GM12878 (cell line): ENCODE measurements around the gene COL2A1. TPM values are rescaled to one million over a fixed set of nuclear protein-coding genes. Genes with fewer than 3 reads are reported as not detected.

Experiments
- ATAC-seq: fragments of 200-7000 bp; cut with Tn5 transposase; 3 replicates; pipeline ENCODE4 v1.9.1; 2020; ENCODE audit warnings: mild to moderate bottlenecking, moderate library complexity
- BruUV-seq: library from RNA; stranded (reverse); fragments of 400-500 nt; replicated peaks from 2 replicates; lab custom pipeline; 2021; lab: Mats Ljungman, UMichigan
- CTCF ChIA-PET: fragments of 300-600 bp; sonication (Branson Sonifier 250); formaldehyde crosslinking; extraction: SDS; loops from one replicate; lab custom pipeline; 2021; ENCODE audit warnings: inconsistent platforms; lab: Yijun Ruan, JAX
- POLR2A ChIA-PET: fragments of 350-600 bp; formaldehyde crosslinking; extraction: SDS; loops from one replicate; lab custom pipeline; 2021; ENCODE audit warnings: inconsistent platforms; lab: Charles Lee
- RAD21 ChIA-PET: fragments of 300-600 bp; sonication (Branson Sonifier 250); formaldehyde crosslinking; loops from one replicate; lab custom pipeline; 2023; ENCODE audit warnings: antibody characterized with exemption; ENCODE audit not compliant: unreplicated experiment; lab: Charles Lee
- SMC1A ChIA-PET: fragments of 300-600 bp; sonication (Branson Sonifier 250); formaldehyde crosslinking; loops from one replicate; lab custom pipeline; 2023; ENCODE audit not compliant: unreplicated experiment, uncharacterized antibody; lab: Charles Lee
- DNase-seq: peaks from one replicate; pipeline ENCODE4 v3.0.0-alpha.2; 2011; ENCODE audit warnings: low read depth, low spot score
- FAIRE-seq: peaks from 3 replicates; lab custom pipeline; 2011; peaks lifted over from hg19 to GRCh38; lab: Jason Lieb, UNC
- H2AFZ ChIP-seq: 2 replicates; pipeline ENCODE4 v1.6.0; 2011; ENCODE audit warnings: low read depth, low read length, control low read depth; ENCODE audit not compliant: control insufficient read depth
- H3K27ac ChIP-seq: 2 replicates; pipeline ENCODE4 v1.5.1; 2011; ENCODE audit warnings: control low read depth; ENCODE audit not compliant: control insufficient read depth, insufficient read depth
- H3K27me3 ChIP-seq, 2 experiments: replicated peaks in 1 of 2; 2 replicates each; pipeline versions ENCODE4 v1.6.0 to v1.6.1; 2011; ENCODE audit warnings: low read length in 1 of 2; ENCODE audit not compliant: control insufficient read depth in 2 of 2, insufficient read depth in 2 of 2
- H3K36me3 ChIP-seq, 2 experiments: 2 replicates each; pipeline ENCODE4 v1.5.1; 2011; ENCODE audit warnings: low read length in 1 of 2; ENCODE audit not compliant: control insufficient read depth in 2 of 2, insufficient read depth in 2 of 2
- H3K4me1 ChIP-seq: 2 replicates; pipeline ENCODE4 v1.6.1; 2011; ENCODE audit warnings: mild to moderate bottlenecking, low read length, moderate library complexity, mixed read lengths; ENCODE audit not compliant: control insufficient read depth, insufficient read depth
- H3K4me2 ChIP-seq: 2 replicates; pipeline ENCODE4 v1.6.0; 2011; ENCODE audit warnings: control low read depth; ENCODE audit not compliant: control insufficient read depth, insufficient read depth
- H3K4me3 ChIP-seq: fragments of 200-600 bp; sonication (generic); 2 replicates; pipeline ENCODE4 v1.5.1; 2016
- H3K79me2 ChIP-seq: 2 replicates; pipeline ENCODE4 v1.6.0; 2011; ENCODE audit warnings: low read length; ENCODE audit not compliant: control insufficient read depth, insufficient read depth
- H3K9ac ChIP-seq: 2 replicates; pipeline ENCODE4 v1.8.0; 2011; ENCODE audit warnings: low read length, control low read depth, mixed read lengths; ENCODE audit not compliant: control insufficient read depth, insufficient read depth
- H3K9me3 ChIP-seq: replicated peaks from 3 replicates; pipeline ENCODE4 v1.5.1; 2011; ENCODE audit warnings: mild to moderate bottlenecking, low read length; ENCODE audit not compliant: control insufficient read depth, insufficient read depth
- H4K20me1 ChIP-seq: 2 replicates; pipeline ENCODE4 v1.6.0; 2011; ENCODE audit not compliant: control insufficient read depth, insufficient read depth
- ELK1 ChIP-seq: IDR thresholded peaks from 2 replicates; pipeline ENCODE4 v1.6.1; 2012; ENCODE audit warnings: low read depth, low read length, improper control_type of control experiment
- JUND ChIP-seq: IDR thresholded peaks from 2 replicates; pipeline ENCODE4 v1.6.1; 2012; ENCODE audit warnings: low read depth, mild to moderate bottlenecking, low read length, improper control_type of control experiment, moderate library complexity
- NFIC ChIP-seq: IDR thresholded peaks from 2 replicates; pipeline ENCODE4 v1.6.1; 2012; ENCODE audit warnings: low read depth, mild to moderate bottlenecking, inconsistent platforms, low read length, moderate library complexity
- NR2C2 ChIP-seq: IDR thresholded peaks from 2 replicates; pipeline ENCODE4 v1.6.1; 2011; ENCODE audit warnings: borderline replicate concordance, low read depth; ENCODE audit not compliant: control insufficient read depth, insufficient read length
- PAX5 ChIP-seq: IDR thresholded peaks from 2 replicates; pipeline ENCODE4 v1.6.1; 2011; ENCODE audit warnings: low read depth, low read length, borderline replicate concordance
- POLR2AphosphoS5 ChIP-seq: IDR thresholded peaks from 2 replicates; pipeline ENCODE4 v1.6.1; 2011; ENCODE audit warnings: mild to moderate bottlenecking, low read length, inconsistent platforms
- TCF7 ChIP-seq: IDR thresholded peaks from 2 replicates; pipeline ENCODE4 v1.6.1; 2014; ENCODE audit warnings: antibody characterized with exemption, borderline replicate concordance
- WGBS: methylation state at CpG from one replicate; pipeline ENCODE4 v1.1.6; 2016; ENCODE audit warnings: low lambda C conversion rate; ENCODE audit not compliant: insufficient replicate concordance, insufficient coverage; ENCODE audit errors: missing lambda C conversion rate; 5-methylcytosine and 5-hydroxymethylcytosine counted together
- in situ Hi-C: fragments of 300-500 bp; cut with MboI; formaldehyde crosslinking; loops from 9 replicates; pipeline ENCODE4 v1.14.3; 2018; ENCODE audit warnings: mixed read lengths
- intact Hi-C: fragments of 100-400 bp; cut with micrococcal nuclease; formaldehyde crosslinking; loops from one replicate; pipeline ENCODE4 v1.14.2; 2022; ENCODE audit not compliant: unreplicated experiment
- polyA plus RNA-seq, 11 experiments: library from polyadenylated mRNA; depleted of rRNA in 4 of 11; unstranded in 6 of 11; stranded (reverse) in 5 of 11; fragments of >200 nt; fragmentation: Nextera tagmentation in 4 of 11; fragmentation: Illumina TruSeq in 1 of 11; extraction: Ambion mirVana in 4 of 11; extraction: Trizol in 1 of 11; gene quantifications; 1 replicate in 1 of 11; 2 replicates in 10 of 11; pipeline versions ENCODE4 v1.2.1 to v1.2.3, GENCODE V29; 2011 to 2016; ENCODE audit warnings: inconsistent platforms in 2 of 11, missing spikeins in 2 of 11, low read depth in 1 of 11
- total RNA-seq, 4 experiments: library from RNA; depleted of rRNA in 3 of 4; stranded (reverse); fragments of >200 nt in 3 of 4; fragmentation: Illumina TruSeq in 1 of 4; extraction: Trizol in 1 of 4; gene quantifications; 2 replicates each; pipeline versions ENCODE4 v1.2.1 to v1.2.3, GENCODE V29; 2013 to 2021

Gene COL2A1
- total and polyA plus RNA-seq, 10 of the 15 experiments (the other 5 are each of a cell fraction or from before 2014, with no cell fraction given): 0.06 to 0.67 (median 0.19) TPM; not detected in 1

GRCh38 chr12:47975036-47975620 lies 29.1 kb downstream of the COL2A1 start:
- Histone ChIP-seq H3K27ac (no peak overlapping the region), H2AFZ (no peak overlapping the region), H3K9me3 (no peaks in the 10 kb centered on the region), H3K4me3 (no peak overlapping the region), H4K20me1 (no peaks in the 10 kb centered on the region; the same call in 1 of the 2 replicates), H3K27me3 (no peaks in the 10 kb centered on the region; a peak in 2 of 4 replicates), H3K36me3 (no peaks in the 10 kb centered on the region), H3K9ac (no peak overlapping the region), H3K79me2 (no peaks in the 10 kb centered on the region), H3K4me2 (no peak overlapping the region), H3K4me1 (no peaks in the 10 kb centered on the region)
- intact Hi-C loops: no loop called here
- 73% methylated on average over 16 of the region's 16 CpGs for WGBS
- no peak for FAIRE-seq
- POLR2A ChIA-PET: no interaction called here
- ATAC-seq: no peak
- TF ChIP-seq NFIC (no peak), PAX5 (no peak), JUND (no peak), NR2C2 (no peak), TCF7 (no peak), ELK1 (no peak), POLR2AphosphoS5 (no peak)
- RAD21 ChIA-PET: no interaction called here
- SMC1A ChIA-PET: no interaction called here
- CTCF ChIA-PET: no interaction called here
- no TSS peak for BruUV-seq
- in situ Hi-C loops: no loop called here
- no peak for DNase-seq
